SHP77 (cell line): ENCODE measurements around the gene AGBL3.
"Not testable (repeated sequence)": the region's sequence is repeated elsewhere in the genome, so short reads cannot be mapped to it uniquely, and the experiment has no call there.

Source experiments
- DNase-seq, 2 experiments: peaks; one replicate each; lab custom pipeline; 2025; lab: John Stamatoyannopoulos, UW

Gene AGBL3

GRCh38 chr7:134963036-134963435, 23.3 kb upstream of the AGBL3 start:
- no peak for DNase-seq

DNA sequence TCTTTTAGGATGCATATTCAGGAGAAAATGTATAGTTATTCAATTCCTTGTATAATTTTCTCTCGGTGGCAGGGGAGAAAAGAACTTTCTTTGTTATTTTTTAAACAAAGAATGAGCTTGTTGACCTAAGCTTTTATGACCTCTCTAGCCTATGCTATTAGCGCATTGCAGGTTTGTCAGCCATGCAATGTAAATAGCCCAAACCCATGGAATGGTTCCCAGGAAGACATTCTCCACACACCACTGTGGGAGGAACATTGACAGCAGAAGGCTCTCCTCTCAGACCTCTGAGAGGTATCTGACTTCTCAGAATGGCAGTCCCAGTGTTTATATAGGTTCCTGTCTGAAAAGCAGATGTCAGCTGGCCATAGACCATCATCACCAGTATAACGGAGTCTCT, 19.6 kb upstream of the AGBL3 start:
- no peak for DNase-seq

DNA sequence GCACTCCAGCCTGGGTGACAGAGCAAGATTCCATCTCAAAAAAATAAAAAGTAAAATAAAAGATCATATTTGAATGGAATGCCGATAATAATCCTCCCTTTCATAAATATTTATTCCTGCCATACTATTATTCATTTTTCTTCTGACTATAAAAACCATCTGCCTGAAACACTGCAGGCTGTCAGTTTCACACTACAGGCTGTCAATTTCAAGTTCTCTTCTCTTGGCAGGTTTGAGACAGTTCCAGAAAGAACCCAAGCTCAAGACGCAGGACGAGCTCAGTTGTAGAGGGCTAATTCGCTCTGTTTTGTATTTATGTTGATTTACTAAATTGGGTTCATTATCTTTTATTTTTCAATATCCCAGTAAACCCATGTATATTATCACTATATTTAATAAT, 18.2 kb upstream of the AGBL3 start:
- DNase-seq = no peak

GRCh38 chr7:134981645-134982044, 4.7 kb upstream of the AGBL3 start:
- DNase-seq = not testable (repeated sequence)

DNA sequence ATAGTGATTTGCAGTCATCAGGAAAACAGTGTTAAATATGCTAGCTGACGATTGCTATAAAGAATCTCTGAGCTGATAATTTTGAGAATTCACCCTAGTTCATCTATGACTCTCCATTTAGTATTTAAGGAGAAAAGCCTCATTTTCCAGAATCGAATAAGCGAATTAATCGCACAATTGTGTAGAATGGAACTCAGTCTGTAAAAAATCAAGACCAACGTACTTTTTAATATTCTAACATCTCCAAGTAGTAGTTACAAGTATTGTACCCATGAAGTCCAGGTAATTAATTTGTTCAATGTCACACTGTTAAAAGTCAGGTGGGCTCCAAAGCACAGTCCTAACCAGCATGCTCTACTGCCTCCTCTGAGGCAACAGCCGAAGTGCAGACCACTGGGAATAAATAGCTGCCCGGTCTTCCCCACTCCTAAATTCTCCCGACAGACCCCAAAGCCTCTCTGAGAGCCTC, 380 bp upstream of the AGBL3 start:
- no peak for DNase-seq

GRCh38 chr7:134988161-134988560, 1.9 kb downstream of the AGBL3 start:
- DNase-seq = no peak

DNA sequence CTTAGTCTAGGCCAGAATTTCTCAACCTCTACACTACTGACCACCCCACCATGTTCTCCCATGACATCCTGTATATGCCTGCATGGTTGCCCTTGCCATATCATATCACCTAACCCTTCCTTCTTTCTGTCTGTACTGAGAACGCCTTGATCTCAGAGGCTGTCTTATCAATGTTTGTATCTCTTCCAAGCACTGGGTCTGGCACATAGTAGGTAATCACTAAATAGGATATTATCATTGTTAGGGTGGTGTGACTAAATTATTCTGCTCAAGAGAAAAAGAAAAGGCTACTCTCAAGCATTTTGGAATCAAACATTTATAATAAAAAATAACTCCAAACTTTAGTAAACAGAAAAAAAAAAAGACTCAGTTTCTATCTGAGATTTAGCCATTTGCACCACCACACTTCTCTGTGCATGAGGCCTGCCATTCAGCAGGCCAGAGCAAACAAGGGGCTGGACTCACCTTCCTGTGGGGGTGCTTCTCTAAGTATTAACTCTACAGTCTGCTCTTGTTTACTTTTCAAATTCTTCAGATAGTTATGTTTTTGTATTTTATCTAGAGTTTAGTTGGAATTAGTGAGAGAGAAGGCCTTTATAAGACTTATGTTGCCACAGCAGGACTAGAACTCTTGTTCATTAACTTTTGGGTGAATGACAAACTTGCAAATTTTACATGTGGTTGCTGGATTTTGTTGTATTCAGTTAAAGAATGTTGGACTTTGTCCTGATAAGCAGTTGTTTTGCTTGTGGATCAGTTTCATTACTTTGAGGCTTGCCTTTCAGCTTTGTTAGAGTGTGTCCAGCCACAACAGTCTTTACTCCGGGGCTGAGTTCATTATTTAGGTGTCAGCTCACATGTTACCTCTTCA, 5.4 kb downstream of the AGBL3 start:
- no peak for DNase-seq

DNA sequence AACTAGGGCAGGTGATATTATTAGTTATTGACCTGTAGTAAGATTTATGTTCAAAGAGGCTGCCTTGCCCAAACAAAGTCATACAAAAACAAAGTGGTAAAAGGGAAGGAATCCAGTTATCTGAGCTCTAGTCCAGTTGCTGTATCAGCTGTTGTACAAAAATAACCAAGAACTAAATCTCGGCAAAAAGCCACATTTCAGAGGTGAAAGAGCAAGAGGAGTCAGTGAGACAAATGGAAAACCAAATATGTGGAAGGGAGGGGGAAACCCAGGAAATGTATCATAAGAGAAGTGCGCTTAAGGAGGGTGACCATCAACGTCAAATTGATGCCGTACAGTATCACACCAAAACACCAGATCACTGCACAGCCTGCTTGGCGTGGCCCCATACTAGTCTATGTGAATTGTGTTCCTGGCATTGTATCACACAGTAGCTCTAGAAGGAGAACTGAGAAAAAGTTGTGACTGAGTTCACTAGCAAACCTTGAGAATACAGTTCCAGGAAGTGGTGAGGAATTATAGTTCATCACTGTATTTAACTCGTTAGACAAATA, 6.4 kb downstream of the AGBL3 start:
- no peak for DNase-seq

- DNase-seq = no peak
Measured at GRCh38 chr7:134993877-134994456, 7.7 kb downstream of the AGBL3 start.

- no peak for DNase-seq
Measured at GRCh38 chr7:134995239-134996096, 9.2 kb downstream of the AGBL3 start.

GRCh38 chr7:134996097-134996550, 9.8 kb downstream of the AGBL3 start:
- DNase-seq = no peak

- DNase-seq = no peak
Measured at GRCh38 chr7:134997214-134997885, 11.0 kb downstream of the AGBL3 start.

DNA sequence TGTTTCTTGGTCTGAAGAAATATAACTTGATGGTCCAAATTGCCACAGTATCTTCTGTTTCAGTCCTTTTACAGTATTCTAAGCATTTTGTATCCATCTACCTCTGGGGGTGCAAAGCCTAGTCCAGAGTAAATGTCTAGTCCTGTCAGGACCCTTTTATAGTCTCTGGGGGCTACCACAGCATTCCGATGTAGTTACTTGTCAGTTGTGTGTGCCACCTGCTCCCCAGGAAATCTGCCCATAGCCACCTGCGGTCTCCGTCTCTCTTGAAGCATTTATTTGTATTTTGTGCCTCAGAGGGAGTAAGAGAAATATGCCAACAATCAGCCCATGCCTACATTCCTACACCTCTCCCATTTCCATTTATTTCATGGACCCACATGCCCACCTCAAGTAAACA, 12.8 kb downstream of the AGBL3 start:
- no peak for DNase-seq

- DNase-seq = no peak
Measured at GRCh38 chr7:135001390-135002165, 15.3 kb downstream of the AGBL3 start.

DNA sequence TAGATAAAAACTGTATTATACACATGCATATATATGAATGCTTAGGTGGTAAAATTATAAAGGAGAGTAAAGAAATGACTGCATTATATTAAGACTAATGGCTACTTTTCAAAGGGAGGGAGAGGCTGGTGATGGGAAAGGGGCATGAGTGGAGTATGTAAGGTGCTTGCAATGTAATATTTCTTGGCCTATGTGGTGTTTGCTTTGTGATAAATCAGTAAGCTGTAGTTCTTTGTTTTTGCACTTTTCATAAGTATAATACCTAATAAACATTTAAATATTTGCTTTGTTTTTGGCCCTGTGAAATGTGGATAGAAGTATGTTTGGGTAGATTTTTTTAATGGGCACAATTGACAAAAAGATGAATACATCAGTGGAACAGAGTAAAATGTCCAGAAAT, 25.9 kb downstream of the AGBL3 start:
- DNase-seq = no peak

GRCh38 chr7:135023622-135024021, 37.3 kb downstream of the AGBL3 start:
- no peak for DNase-seq

DNA sequence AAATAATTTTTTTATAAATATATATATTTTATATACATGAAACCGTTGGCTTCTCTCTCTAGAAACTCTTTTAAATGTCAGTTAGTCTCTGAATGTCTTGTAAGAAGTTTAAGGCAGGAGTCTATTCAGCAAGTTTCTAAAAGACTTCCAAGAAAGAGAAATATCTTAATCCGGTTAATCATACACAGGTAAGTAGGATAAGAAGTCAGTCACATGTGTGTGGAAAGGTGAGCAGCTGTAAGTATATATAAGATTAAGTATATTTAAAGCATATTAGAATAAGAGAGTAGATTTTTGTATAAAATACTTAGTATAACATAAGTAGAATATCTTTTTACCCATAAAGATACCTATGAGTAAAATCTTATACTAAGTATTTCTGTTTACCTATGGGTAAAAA, 48.9 kb downstream of the AGBL3 start:
- no peak for DNase-seq

- not testable (repeated sequence) for DNase-seq
Measured at GRCh38 chr7:135067017-135067416, 80.7 kb downstream of the AGBL3 start.

- DNase-seq = no peak
Measured at GRCh38 chr7:135074096-135074495, 87.8 kb downstream of the AGBL3 start.

DNA sequence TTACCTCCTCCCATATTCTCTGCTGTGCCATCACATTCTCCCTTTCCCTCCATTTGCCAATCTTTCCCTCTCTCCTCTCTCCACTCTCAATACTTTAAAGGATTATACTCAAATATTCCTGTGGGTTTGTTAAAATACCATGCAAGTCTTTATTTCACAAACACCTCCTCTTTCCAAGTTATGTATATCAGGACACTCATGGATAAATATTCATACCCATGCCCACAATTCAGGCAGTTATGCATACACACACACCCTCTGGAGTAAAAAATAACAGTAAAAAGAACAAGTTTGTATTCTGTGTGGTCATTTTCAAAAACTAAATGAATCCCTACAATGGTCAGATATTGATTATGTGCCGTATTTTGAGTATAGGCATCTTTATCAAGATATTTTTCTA, 88.2 kb downstream of the AGBL3 start:
- no peak for DNase-seq

DNA sequence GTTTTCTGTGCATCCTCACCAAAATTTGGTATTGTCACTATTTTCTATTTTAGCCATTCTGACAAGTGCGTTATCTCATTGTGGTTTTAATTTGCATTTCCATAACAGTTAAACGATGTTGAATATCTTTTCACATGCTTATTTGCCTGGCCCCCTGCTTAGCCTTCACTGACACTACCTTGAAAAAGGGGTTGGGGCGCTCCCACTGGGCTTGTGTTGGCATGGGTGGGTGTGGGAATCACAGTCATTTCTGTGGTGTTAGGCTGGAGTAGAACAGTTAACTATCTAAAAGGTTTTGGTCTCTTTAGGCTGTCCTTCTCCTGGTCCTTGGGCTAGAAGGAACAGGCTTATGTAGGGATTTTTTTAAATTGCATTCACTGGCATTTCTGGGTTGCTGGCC, 89.4 kb downstream of the AGBL3 start:
- DNase-seq = no peak
